HepG2 (cell line): ENCODE data around the gene ZNF121. TPM values are rescaled to one million over a fixed set of nuclear protein-coding genes. Genes with fewer than 3 reads are reported as not detected.

Experiments used
- CEBPB ChIP-seq: IDR thresholded peaks from 2 replicates; pipeline ENCODE4 v1.6.1; 2011; ENCODE audit warnings: low read depth, low read length, improper control_type of control experiment, borderline replicate concordance
- GABPB1 ChIP-seq: IDR thresholded peaks from 2 replicates; pipeline ENCODE4 v1.6.1; 2016; ENCODE audit warnings: mild to moderate bottlenecking, missing genetic modification reagents, moderate library complexity, missing compliant biosample characterization
- JDP2 ChIP-seq: sonication (generic); formaldehyde crosslinking; IDR thresholded peaks from 2 replicates; pipeline ENCODE4 v1.8.1; 2022; ENCODE audit warnings: missing genetic modification reagents, borderline replicate concordance
- NFRKB ChIP-seq: fragments of 450-650 bp; IDR thresholded peaks from 2 replicates; pipeline ENCODE4 v1.6.1; 2017
- ONECUT2 ChIP-seq: sonication (generic); formaldehyde crosslinking; IDR thresholded peaks from 2 replicates; pipeline ENCODE4 v1.4.0; 2020; ENCODE audit warnings: missing genetic modification reagents
- RAD21 ChIP-seq: fragments of 450-650 bp; formaldehyde crosslinking; IDR thresholded peaks from 2 replicates; pipeline ENCODE4 v1.5.0; 2020; ENCODE audit warnings: mild to moderate bottlenecking
- SMYD3 ChIP-seq: sonication (generic); formaldehyde crosslinking; IDR thresholded peaks from 2 replicates; pipeline ENCODE4 v1.8.1; 2023; ENCODE audit warnings: mild to moderate bottlenecking, missing genetic modification reagents
- ZBTB7A ChIP-seq: sonication (generic); formaldehyde crosslinking; IDR thresholded peaks from 2 replicates; pipeline ENCODE4 v1.8.0; 2022; ENCODE audit warnings: mild to moderate bottlenecking, missing genetic modification reagents
- ZEB1 ChIP-seq: IDR thresholded peaks from 2 replicates; pipeline ENCODE4 v1.6.1; 2012; ENCODE audit warnings: mild to moderate bottlenecking, low read depth, inconsistent platforms; ENCODE audit not compliant: insufficient replicate concordance
- ZFP62 ChIP-seq: sonication (generic); formaldehyde crosslinking; IDR thresholded peaks from 2 replicates; pipeline ENCODE4 v1.4.0; 2020; ENCODE audit warnings: missing genetic modification reagents
- ZNF143 ChIP-seq: sonication (generic); formaldehyde crosslinking; IDR thresholded peaks from 2 replicates; pipeline ENCODE4 v1.4.0; 2020; ENCODE audit warnings: missing genetic modification reagents
- ZNF746 ChIP-seq: sonication (generic); formaldehyde crosslinking; IDR thresholded peaks from 2 replicates; pipeline ENCODE4 v1.8.0; 2022; ENCODE audit warnings: mild to moderate bottlenecking, missing genetic modification reagents
- ZSCAN22 ChIP-seq: sonication (generic); formaldehyde crosslinking; IDR thresholded peaks from 2 replicates; pipeline ENCODE4 v1.4.0; 2020; ENCODE audit warnings: mild to moderate bottlenecking, missing genetic modification reagents
- polyA plus RNA-seq, 8 experiments: library from polyadenylated mRNA; depleted of rRNA in 3 of 8; stranded (reverse) in 7 of 8; unstranded in 1 of 8; fragments of >200 nt; fragmentation: Illumina TruSeq in 4 of 8; extraction: Trizol in 4 of 8; gene quantifications; 2 replicates each; pipeline versions ENCODE4 v1.2.1 to v1.2.3, GENCODE V29; 2011 to 2016; ENCODE audit warnings: low read depth in 4 of 8, missing spikeins in 1 of 8, mixed read lengths in 1 of 8; ENCODE audit not compliant: insufficient read depth in 1 of 8
- total RNA-seq, 5 experiments: library from RNA; depleted of rRNA; stranded (reverse); fragments of >200 nt; fragmentation: Illumina TruSeq; extraction: Trizol; gene quantifications; 2 replicates each; pipeline ENCODE4 v1.2.3, GENCODE V29; 2016; ENCODE audit warnings: low read depth in 1 of 5
- TF ChIP-seq, protein P1 (sequence below): sonication (generic); formaldehyde crosslinking; IDR thresholded peaks from 2 replicates; pipeline ENCODE4 v1.5.1; 2020; ENCODE audit warnings: mild to moderate bottlenecking, missing genetic modification reagents, moderate library complexity
- TF ChIP-seq, protein P2 (sequence below): sonication (generic); formaldehyde crosslinking; IDR thresholded peaks from 2 replicates; pipeline ENCODE4 v1.4.0; 2020; ENCODE audit warnings: mild to moderate bottlenecking, missing genetic modification reagents
- TF ChIP-seq, protein P3 (sequence below): sonication (generic); formaldehyde crosslinking; IDR thresholded peaks from 2 replicates; pipeline ENCODE4 v1.5.1; 2020; ENCODE audit warnings: mild to moderate bottlenecking, missing genetic modification reagents, borderline replicate concordance
- TF ChIP-seq, protein P4 (sequence below): sonication (generic); formaldehyde crosslinking; IDR thresholded peaks from 2 replicates; pipeline ENCODE4 v1.4.0; 2020; ENCODE audit warnings: missing genetic modification reagents
- TF ChIP-seq, protein P5 (sequence below): sonication (generic); formaldehyde crosslinking; IDR thresholded peaks from 2 replicates; pipeline ENCODE4 v1.4.0; 2020; ENCODE audit warnings: mild to moderate bottlenecking, missing genetic modification reagents

ZNF121 gene
- total and polyA plus RNA-seq, 2 of the 13 experiments (the other 11 are each of a cell fraction or from before 2014, with no cell fraction given): 7.8 to 56.3 TPM

DNA sequence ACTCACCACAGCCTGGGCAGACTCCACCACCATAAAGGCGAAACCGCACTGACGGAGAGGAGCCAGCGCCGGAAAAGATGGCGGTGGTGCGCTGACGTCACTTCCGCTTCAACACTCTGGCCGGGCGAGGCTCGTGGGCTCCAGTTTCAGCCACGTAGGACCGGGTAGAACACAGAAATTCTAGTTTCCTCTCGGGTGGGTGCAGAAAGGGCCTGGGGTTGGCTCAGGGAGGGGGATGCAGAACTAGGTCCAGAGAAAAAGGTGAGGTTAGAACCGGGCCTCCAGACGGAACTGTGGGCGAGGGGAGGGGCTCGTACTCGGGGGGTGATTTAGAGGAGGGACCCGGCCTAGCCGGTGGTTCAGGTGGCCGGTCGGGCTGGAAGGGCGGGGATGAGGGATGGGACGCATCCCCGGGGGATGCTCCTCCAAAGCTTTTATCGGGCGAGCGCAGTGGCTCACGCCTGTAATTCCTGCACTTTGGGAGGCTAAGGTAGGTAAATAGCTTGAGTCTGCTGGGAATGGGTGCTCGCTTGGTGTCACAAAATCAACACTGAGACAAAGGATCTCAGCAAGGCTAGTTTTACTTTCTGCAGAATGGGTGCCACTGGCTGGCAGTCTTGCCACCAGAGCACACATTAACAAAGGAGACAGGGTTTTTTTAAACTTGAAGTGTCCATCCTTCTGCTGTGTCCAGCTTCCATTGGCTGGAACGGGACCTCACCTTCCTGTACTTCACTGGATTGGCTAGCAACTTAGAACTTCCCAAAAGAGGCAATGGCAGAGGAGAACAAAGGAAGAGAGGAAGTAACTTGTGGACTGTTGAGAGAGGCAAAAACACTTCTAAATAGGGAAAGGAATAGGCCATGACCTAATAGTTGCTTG, 37.1 kb upstream of the ZNF121 start, which contains the start of gene ZNF561 (continued):
- TF ChIP-seq ZFP62 (CRISPR knock-in tag) (no peak), ZEB1 (no peak), ZSCAN22 (CRISPR knock-in tag) (no peak), ZNF143 (CRISPR knock-in tag) (no peak), NFRKB (peak; percentile 57; the same call in 1 of the 2 replicates), RAD21 (CRISPR knock-in tag) (no peak), GABPB1 (CRISPR knock-in tag) (peak; percentile 97), CEBPB (no peak), ZBTB7A (no peak), ONECUT2 (CRISPR knock-in tag) (no peak), ZNF746 (CRISPR knock-in tag) (no peak), JDP2 (CRISPR knock-in tag) (no peak), SMYD3 (no peak)
- TF ChIP-seq, protein P1, sequence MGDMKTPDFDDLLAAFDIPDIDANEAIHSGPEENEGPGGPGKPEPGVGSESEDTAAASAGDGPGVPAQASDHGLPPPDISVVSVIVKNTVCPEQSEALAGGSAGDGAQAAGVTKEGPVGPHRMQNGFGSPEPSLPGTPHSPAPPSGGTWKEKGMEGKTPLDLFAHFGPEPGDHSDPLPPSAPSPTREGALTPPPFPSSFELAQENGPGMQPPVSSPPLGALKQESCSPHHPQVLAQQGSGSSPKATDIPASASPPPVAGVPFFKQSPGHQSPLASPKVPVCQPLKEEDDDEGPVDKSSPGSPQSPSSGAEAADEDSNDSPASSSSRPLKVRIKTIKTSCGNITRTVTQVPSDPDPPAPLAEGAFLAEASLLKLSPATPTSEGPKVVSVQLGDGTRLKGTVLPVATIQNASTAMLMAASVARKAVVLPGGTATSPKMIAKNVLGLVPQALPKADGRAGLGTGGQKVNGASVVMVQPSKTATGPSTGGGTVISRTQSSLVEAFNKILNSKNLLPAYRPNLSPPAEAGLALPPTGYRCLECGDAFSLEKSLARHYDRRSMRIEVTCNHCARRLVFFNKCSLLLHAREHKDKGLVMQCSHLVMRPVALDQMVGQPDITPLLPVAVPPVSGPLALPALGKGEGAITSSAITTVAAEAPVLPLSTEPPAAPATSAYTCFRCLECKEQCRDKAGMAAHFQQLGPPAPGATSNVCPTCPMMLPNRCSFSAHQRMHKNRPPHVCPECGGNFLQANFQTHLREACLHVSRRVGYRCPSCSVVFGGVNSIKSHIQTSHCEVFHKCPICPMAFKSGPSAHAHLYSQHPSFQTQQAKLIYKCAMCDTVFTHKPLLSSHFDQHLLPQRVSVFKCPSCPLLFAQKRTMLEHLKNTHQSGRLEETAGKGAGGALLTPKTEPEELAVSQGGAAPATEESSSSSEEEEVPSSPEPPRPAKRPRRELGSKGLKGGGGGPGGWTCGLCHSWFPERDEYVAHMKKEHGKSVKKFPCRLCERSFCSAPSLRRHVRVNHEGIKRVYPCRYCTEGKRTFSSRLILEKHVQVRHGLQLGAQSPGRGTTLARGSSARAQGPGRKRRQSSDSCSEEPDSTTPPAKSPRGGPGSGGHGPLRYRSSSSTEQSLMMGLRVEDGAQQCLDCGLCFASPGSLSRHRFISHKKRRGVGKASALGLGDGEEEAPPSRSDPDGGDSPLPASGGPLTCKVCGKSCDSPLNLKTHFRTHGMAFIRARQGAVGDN (CRISPR knock-in tag): peak; percentile 92
- TF ChIP-seq, protein P2, sequence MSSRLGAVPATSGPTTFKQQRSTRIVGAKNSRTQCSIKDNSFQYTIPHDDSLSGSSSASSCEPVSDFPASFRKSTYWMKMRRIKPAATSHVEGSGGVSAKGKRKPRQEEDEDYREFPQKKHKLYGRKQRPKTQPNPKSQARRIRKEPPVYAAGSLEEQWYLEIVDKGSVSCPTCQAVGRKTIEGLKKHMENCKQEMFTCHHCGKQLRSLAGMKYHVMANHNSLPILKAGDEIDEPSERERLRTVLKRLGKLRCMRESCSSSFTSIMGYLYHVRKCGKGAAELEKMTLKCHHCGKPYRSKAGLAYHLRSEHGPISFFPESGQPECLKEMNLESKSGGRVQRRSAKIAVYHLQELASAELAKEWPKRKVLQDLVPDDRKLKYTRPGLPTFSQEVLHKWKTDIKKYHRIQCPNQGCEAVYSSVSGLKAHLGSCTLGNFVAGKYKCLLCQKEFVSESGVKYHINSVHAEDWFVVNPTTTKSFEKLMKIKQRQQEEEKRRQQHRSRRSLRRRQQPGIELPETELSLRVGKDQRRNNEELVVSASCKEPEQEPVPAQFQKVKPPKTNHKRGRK (CRISPR knock-in tag): no peak
- TF ChIP-seq, protein P3, sequence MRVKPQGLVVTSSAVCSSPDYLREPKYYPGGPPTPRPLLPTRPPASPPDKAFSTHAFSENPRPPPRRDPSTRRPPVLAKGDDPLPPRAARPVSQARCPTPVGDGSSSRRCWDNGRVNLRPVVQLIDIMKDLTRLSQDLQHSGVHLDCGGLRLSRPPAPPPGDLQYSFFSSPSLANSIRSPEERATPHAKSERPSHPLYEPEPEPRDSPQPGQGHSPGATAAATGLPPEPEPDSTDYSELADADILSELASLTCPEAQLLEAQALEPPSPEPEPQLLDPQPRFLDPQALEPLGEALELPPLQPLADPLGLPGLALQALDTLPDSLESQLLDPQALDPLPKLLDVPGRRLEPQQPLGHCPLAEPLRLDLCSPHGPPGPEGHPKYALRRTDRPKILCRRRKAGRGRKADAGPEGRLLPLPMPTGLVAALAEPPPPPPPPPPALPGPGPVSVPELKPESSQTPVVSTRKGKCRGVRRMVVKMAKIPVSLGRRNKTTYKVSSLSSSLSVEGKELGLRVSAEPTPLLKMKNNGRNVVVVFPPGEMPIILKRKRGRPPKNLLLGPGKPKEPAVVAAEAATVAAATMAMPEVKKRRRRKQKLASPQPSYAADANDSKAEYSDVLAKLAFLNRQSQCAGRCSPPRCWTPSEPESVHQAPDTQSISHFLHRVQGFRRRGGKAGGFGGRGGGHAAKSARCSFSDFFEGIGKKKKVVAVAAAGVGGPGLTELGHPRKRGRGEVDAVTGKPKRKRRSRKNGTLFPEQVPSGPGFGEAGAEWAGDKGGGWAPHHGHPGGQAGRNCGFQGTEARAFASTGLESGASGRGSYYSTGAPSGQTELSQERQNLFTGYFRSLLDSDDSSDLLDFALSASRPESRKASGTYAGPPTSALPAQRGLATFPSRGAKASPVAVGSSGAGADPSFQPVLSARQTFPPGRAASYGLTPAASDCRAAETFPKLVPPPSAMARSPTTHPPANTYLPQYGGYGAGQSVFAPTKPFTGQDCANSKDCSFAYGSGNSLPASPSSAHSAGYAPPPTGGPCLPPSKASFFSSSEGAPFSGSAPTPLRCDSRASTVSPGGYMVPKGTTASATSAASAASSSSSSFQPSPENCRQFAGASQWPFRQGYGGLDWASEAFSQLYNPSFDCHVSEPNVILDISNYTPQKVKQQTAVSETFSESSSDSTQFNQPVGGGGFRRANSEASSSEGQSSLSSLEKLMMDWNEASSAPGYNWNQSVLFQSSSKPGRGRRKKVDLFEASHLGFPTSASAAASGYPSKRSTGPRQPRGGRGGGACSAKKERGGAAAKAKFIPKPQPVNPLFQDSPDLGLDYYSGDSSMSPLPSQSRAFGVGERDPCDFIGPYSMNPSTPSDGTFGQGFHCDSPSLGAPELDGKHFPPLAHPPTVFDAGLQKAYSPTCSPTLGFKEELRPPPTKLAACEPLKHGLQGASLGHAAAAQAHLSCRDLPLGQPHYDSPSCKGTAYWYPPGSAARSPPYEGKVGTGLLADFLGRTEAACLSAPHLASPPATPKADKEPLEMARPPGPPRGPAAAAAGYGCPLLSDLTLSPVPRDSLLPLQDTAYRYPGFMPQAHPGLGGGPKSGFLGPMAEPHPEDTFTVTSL: no peak
- TF ChIP-seq, protein P4, sequence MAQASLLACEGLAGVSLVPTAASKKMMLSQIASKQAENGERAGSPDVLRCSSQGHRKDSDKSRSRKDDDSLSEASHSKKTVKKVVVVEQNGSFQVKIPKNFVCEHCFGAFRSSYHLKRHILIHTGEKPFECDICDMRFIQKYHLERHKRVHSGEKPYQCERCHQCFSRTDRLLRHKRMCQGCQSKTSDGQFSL: no peak; the same call in none of the 2 replicates
- TF ChIP-seq, protein P5, sequence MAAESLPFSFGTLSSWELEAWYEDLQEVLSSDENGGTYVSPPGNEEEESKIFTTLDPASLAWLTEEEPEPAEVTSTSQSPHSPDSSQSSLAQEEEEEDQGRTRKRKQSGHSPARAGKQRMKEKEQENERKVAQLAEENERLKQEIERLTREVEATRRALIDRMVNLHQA: no peak
